ENCODE measurements around the gene LIMK2. TPM values are rescaled to one million over a fixed set of nuclear protein-coding genes. Genes with fewer than 3 reads are reported as not detected.

Gene LIMK2
- total RNA-seq, 2 experiments from 2014 or later: 38.9 to 39.9 TPM

GRCh38 chr22:31250740-31251600, 38.9 kb downstream of the LIMK2 start:
- H3K4me1 Mint-ChIP-seq: peaks cover 16% of the 10 kb centered on the region
- POLR2A ChIA-PET: no interaction called here
- H3K4me3 Mint-ChIP-seq: no peak overlapping the region
- ATAC-seq (ENCODE audit: low read depth) (no peak), DNase-seq (no peak)
- H3K27ac Mint-ChIP-seq: no peak overlapping the region
- peaks cover 2% of the 10 kb centered on the region for H3K36me3 Mint-ChIP-seq
- no peaks in the 10 kb centered on the region for H3K9me3 Mint-ChIP-seq
- no peaks in the 10 kb centered on the region for H3K27me3 Mint-ChIP-seq

- peaks cover 10% of the 10 kb centered on the region for H3K36me3 Mint-ChIP-seq
- H3K4me3 Mint-ChIP-seq: no peak overlapping the region
- no peaks in the 10 kb centered on the region for H3K27me3 Mint-ChIP-seq
- ATAC-seq (ENCODE audit: low read depth) (no peak), DNase-seq (no peak)
- peaks cover 3% of the 10 kb centered on the region for H3K4me1 Mint-ChIP-seq
- POLR2A ChIA-PET: interaction anchor here (1.7 kb wide), 1 partner anchor 9 kb away, joined by 5 read pairs; no protein-coding TSS in a partner anchor
- no peaks in the 10 kb centered on the region for H3K9me3 Mint-ChIP-seq
- H3K27ac Mint-ChIP-seq: no peak overlapping the region
Observed at GRCh38 chr22:31253949-31254348, 41.9 kb downstream of the LIMK2 start.

GRCh38 chr22:31259798-31260473, 47.8 kb downstream of the LIMK2 start:
- DNase-seq (no peak), ATAC-seq (ENCODE audit: low read depth) (no peak)
- POLR2A ChIA-PET: no interaction called here
- H3K36me3 Mint-ChIP-seq: peaks cover 26% of the 10 kb centered on the region
- H3K27me3 Mint-ChIP-seq: no peaks in the 10 kb centered on the region
- no peaks in the 10 kb centered on the region for H3K9me3 Mint-ChIP-seq
- H3K4me3 Mint-ChIP-seq: no peak overlapping the region
- H3K27ac Mint-ChIP-seq: no peak overlapping the region
- H3K4me1 Mint-ChIP-seq: peaks cover 1% of the 10 kb centered on the region

GRCh38 chr22:31260474-31260856, 48.4 kb downstream of the LIMK2 start:
- Mint-ChIP-seq H3K27me3 (no peaks in the 10 kb centered on the region), H3K4me1 (no peaks in the 10 kb centered on the region), H3K27ac (no peak overlapping the region), H3K36me3 (peaks cover 26% of the 10 kb centered on the region), H3K4me3 (no peak overlapping the region), H3K9me3 (no peaks in the 10 kb centered on the region)
- POLR2A ChIA-PET: no interaction called here
- DNase-seq: no peak
- no peak for ATAC-seq (ENCODE audit: low read depth)

GRCh38 chr22:31262312-31263133, 50.4 kb downstream of the LIMK2 start:
- ATAC-seq (ENCODE audit: low read depth) (no peak), DNase-seq (no peak)
- Mint-ChIP-seq H3K4me1 (no peaks in the 10 kb centered on the region), H3K27me3 (no peaks in the 10 kb centered on the region), H3K9me3 (no peaks in the 10 kb centered on the region), H3K4me3 (no peak overlapping the region), H3K27ac (no peak overlapping the region), H3K36me3 (peaks cover 32% of the 10 kb centered on the region)
- POLR2A ChIA-PET: no interaction called here

- Mint-ChIP-seq H3K27ac (no peak overlapping the region), H3K36me3 (peaks cover 35% of the 10 kb centered on the region), H3K4me3 (no peak overlapping the region), H3K27me3 (no peaks in the 10 kb centered on the region), H3K9me3 (no peaks in the 10 kb centered on the region), H3K4me1 (no peaks in the 10 kb centered on the region)
- no peak for DNase-seq
- POLR2A ChIA-PET: no interaction called here
- ATAC-seq (ENCODE audit: low read depth): no peak
Observed at GRCh38 chr22:31263896-31264640, 52.0 kb downstream of the LIMK2 start.

GRCh38 chr22:31268281-31268680, 56.2 kb downstream of the LIMK2 start:
- ATAC-seq (ENCODE audit: low read depth) (no peak), DNase-seq (no peak)
- no peak overlapping the region for H3K27ac Mint-ChIP-seq
- H3K4me1 Mint-ChIP-seq: peaks cover 2% of the 10 kb centered on the region
- no peaks in the 10 kb centered on the region for H3K9me3 Mint-ChIP-seq
- no peak overlapping the region for H3K4me3 Mint-ChIP-seq
- H3K27me3 Mint-ChIP-seq: no peaks in the 10 kb centered on the region
- H3K36me3 Mint-ChIP-seq: peaks cover 28% of the 10 kb centered on the region
- POLR2A ChIA-PET: interaction anchor here (1.3 kb wide), 1 partner anchor 18 kb away, joined by 4 read pairs; no protein-coding TSS in a partner anchor

GRCh38 chr22:31269892-31270579, 57.9 kb downstream of the LIMK2 start:
- DNase-seq: no peak
- peak overlapping the region; percentile 48 for H3K27ac Mint-ChIP-seq
- no peak overlapping the region for H3K4me3 Mint-ChIP-seq
- no peak for ATAC-seq (ENCODE audit: low read depth)
- POLR2A ChIA-PET: no interaction called here
- H3K27me3 Mint-ChIP-seq: no peaks in the 10 kb centered on the region
- peaks cover 40% of the 10 kb centered on the region for H3K36me3 Mint-ChIP-seq
- H3K4me1 Mint-ChIP-seq: peaks cover 2% of the 10 kb centered on the region
- no peaks in the 10 kb centered on the region for H3K9me3 Mint-ChIP-seq

- Mint-ChIP-seq H3K27me3 (no peaks in the 10 kb centered on the region), H3K27ac (peak overlapping the region; percentile 48), H3K4me1 (peaks cover 2% of the 10 kb centered on the region), H3K4me3 (no peak overlapping the region), H3K36me3 (peaks cover 38% of the 10 kb centered on the region), H3K9me3 (no peaks in the 10 kb centered on the region)
- no peak for ATAC-seq (ENCODE audit: low read depth)
- POLR2A ChIA-PET: interaction anchor here (1.0 to 1.2 kb wide), 2 partner anchors 14 to 15 kb away, joined by 3 read pairs; no protein-coding TSS in a partner anchor
- no peak for DNase-seq
Observed at GRCh38 chr22:31271026-31271425, 58.9 kb downstream of the LIMK2 start.

- ATAC-seq (ENCODE audit: low read depth) (no peak), DNase-seq (no peak)
- no peak overlapping the region for H3K4me3 Mint-ChIP-seq
- no peaks in the 10 kb centered on the region for H3K9me3 Mint-ChIP-seq
- peaks cover 2% of the 10 kb centered on the region for H3K4me1 Mint-ChIP-seq
- H3K27ac Mint-ChIP-seq: peak overlapping the region; percentile 63
- POLR2A ChIA-PET: interaction anchor here (1.0 to 2.4 kb wide), 3 partner anchors 13 to 59 kb away, joined by 3 to 10 read pairs (median 3); partner anchors contain the start of gene LIMK2
- no peaks in the 10 kb centered on the region for H3K27me3 Mint-ChIP-seq
- H3K36me3 Mint-ChIP-seq: peaks cover 40% of the 10 kb centered on the region
Observed at GRCh38 chr22:31271485-31271884, 59.4 kb downstream of the LIMK2 start.

GRCh38 chr22:31272522-31273446, 60.7 kb downstream of the LIMK2 start:
- POLR2A ChIA-PET: interaction anchor here (0.6 to 2.4 kb wide), 3 partner anchors 18 to 353 kb away, joined by 4 to 18 read pairs (median 10); partner anchors contain the start of genes LIMK2 and PIK3IP1
- ATAC-seq (ENCODE audit: low read depth): peak; percentile 51
- Mint-ChIP-seq H3K4me1 (peaks cover 4% of the 10 kb centered on the region), H3K27me3 (no peaks in the 10 kb centered on the region), H3K9me3 (no peaks in the 10 kb centered on the region), H3K27ac (no peak overlapping the region), H3K4me3 (no peak overlapping the region), H3K36me3 (peaks cover 38% of the 10 kb centered on the region)
- no peak for DNase-seq

Measured in activated naive CD8-positive, alpha-beta T cell treated with anti-CD3 and anti-CD28 coated beads, Interleukin-2, amount 10 ng/mL, durations not matched to agents 7 days and 5 days (primary cell).